Measurements from ENCODE around the gene FUCA1. TPM values are rescaled to one million over a fixed set of nuclear protein-coding genes. Genes with fewer than 3 reads are reported as not detected.
"Not testable (repeated sequence)": the region's sequence is repeated elsewhere in the genome, so short reads cannot be mapped to it uniquely, and the experiment has no call there.

Gene FUCA1
- total RNA-seq, 4 donors from 2014 or later: 30.4 to 231 (median 92.9) TPM

GRCh38 chr1:23848673-23849616 lies 19.1 kb downstream of the FUCA1 start:
- in situ Hi-C loops (cut with MboI; ENCODE audit: low pct_ligation_motif_present in 1 of 4, low pct_unique_long_range_greater_than_20kb in 1 of 4, low sequenced_read_pairs in 3 of 4): no loop called here
- intact Hi-C loops (cut with DNase I; ENCODE audit: low total_unique reads): no loop called here
- 92 to 93% methylated on average over 6 to 12 of the region's 12 CpGs for WGBS, 2 donors (ENCODE audit: low coverage in 1 of 2)

DNA sequence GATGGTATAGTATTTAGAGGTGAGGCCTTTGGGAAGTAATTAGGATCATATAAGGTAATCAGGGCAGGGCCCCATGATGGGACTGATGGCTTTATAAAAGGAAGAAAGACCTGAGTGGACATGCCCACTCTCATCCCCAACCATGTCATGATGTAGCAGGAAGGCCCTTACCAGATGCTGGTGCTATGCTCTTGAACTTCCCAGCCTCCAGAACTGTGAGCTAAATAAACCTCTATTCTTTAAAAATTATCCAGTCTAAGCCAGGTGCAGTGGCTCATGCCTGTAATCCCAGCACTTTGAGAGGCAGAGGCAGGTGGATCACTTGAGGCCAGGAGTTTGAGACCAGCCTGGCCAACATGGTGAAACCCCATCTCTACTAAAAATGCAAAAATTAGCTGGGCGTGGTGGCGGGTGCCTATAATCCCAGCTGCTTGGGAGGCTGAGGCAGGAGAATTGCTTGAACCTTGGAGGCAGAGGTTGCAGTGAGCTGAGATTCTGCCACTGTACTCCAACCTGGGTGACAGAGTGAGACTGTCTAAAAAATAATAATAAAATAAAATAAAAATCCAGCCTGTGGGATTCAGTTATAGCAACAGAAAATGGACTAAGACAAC lies 20.5 kb downstream of the FUCA1 start:
- H3K4me1 ChIP-seq; DNase-seq; H3K4me3 ChIP-seq; in situ Hi-C loops (cut with MboI; ENCODE audit: low pct_ligation_motif_present in 1 of 4, low pct_unique_long_range_greater_than_20kb in 1 of 4, low sequenced_read_pairs in 3 of 4); intact Hi-C loops (cut with DNase I; ENCODE audit: low total_unique reads); H3K27ac ChIP-seq; H3K27me3 ChIP-seq; H3K9me3 ChIP-seq: not testable (repeated sequence)
- 100% methylated on average over 2 of the region's 2 CpGs; no CpG with 5 or more reads in 1 of the 2 donors for WGBS, 2 donors (ENCODE audit: low coverage in 1 of 2)
- peaks cover 0 to 43% (median 16%) of the 10 kb centered on the region in 4 donors for H3K36me3 ChIP-seq

More at GRCh38 chr1:23848673-23849616, 19.1 kb downstream of the FUCA1 start:
- no peak for DNase-seq
- H3K27me3 ChIP-seq: no peaks in the 10 kb centered on the region
- H3K36me3 ChIP-seq: peaks cover 0 to 43% (median 16%) of the 10 kb centered on the region in 4 donors
- no peak for TF ChIP-seq POLR2A (IDR thresholded peaks at IDR 0.05)
- TF ChIP-seq CTCF (IDR thresholded peaks at IDR 0.05): no peak
- no peak for TF ChIP-seq EP300 (IDR thresholded peaks at IDR 0.05; ENCODE audit: low read depth)
- TF ChIP-seq POLR2AphosphoS5 (IDR thresholded peaks at IDR 0.05): no peak
- no peak overlapping the region for H3K4me3 ChIP-seq
- no peaks in the 10 kb centered on the region for H3K4me1 ChIP-seq
- H3K9me3 ChIP-seq: no peaks in the 10 kb centered on the region
- H3K27ac ChIP-seq: no peak overlapping the region

DNA sequence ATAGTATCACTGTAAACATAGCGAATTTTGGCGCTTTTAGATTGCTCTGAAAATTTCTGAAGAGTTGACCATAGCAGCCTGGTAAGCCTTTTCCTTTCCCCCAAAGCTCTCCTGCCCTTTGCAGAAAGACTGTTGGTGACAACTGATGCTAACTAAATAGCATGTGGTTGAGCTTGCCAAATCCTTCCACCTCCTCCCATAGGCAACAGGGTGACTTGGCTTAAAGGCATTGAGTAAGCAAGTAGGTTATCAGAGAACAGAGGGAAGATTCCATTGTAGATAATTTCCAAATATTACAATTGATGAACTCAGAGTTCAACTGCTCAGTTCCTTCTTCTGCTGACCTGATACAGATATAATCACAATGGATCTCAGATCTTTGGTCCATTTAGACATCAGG lies 22.9 kb downstream of the FUCA1 start:
- Histone ChIP-seq H3K4me3 (no peak overlapping the region), H3K27ac (no peak overlapping the region), H3K9me3 (no peaks in the 10 kb centered on the region), H3K4me1 (no peaks in the 10 kb centered on the region), H3K36me3 (peaks cover 0 to 43% (median 16%) of the 10 kb centered on the region in 4 donors), H3K27me3 (no peaks in the 10 kb centered on the region)
- intact Hi-C loops (cut with DNase I; ENCODE audit: low total_unique reads) (no loop called here), in situ Hi-C loops (cut with MboI; ENCODE audit: low pct_ligation_motif_present in 1 of 4, low pct_unique_long_range_greater_than_20kb in 1 of 4, low sequenced_read_pairs in 3 of 4) (no loop called here)
- no peak for DNase-seq
- 95 to 98% methylated on average over 2 of the region's 2 CpGs for WGBS, 2 donors (ENCODE audit: low coverage in 1 of 2)
- TF ChIP-seq POLR2AphosphoS5 (IDR thresholded peaks at IDR 0.05) (no peak), CTCF (IDR thresholded peaks at IDR 0.05) (no peak), EP300 (IDR thresholded peaks at IDR 0.05; ENCODE audit: low read depth) (no peak), POLR2A (IDR thresholded peaks at IDR 0.05) (no peak)

DNA sequence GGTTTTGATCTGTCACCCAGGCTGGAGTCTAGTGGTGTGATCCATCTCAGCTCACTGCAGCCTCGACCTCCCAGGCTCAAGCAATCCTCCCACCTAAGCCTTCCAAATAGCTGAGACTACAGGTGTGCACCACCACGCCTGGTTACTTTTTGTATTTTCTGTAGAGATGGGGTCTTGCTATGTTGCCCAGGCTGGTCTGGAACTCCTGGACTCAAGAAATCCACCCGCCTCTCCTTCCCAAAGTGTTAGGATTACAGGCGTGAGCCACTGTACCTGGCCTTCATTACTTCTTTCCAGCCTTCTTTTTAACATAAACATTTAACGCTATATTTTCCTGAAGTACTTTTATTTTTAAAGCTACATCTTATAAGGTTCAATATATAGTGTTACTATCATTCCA lies 24.4 kb downstream of the FUCA1 start:
- Histone ChIP-seq H3K36me3 (peaks cover 0 to 40% (median 15%) of the 10 kb centered on the region in 4 donors), H3K27ac (no peak overlapping the region), H3K27me3 (no peaks in the 10 kb centered on the region), H3K9me3 (no peaks in the 10 kb centered on the region), H3K4me3 (no peak overlapping the region), H3K4me1 (peaks cover 0 to 3% (median 0%) of the 10 kb centered on the region in 4 donors)
- DNase-seq: no peak
- in situ Hi-C loops (cut with MboI; ENCODE audit: low pct_ligation_motif_present in 1 of 4, low pct_unique_long_range_greater_than_20kb in 1 of 4, low sequenced_read_pairs in 3 of 4) (no loop called here), intact Hi-C loops (cut with DNase I; ENCODE audit: low total_unique reads) (no loop called here)
- 91 to 93% methylated on average over 3 to 5 of the region's 5 CpGs for WGBS, 2 donors (ENCODE audit: low coverage in 1 of 2)
- TF ChIP-seq CTCF (IDR thresholded peaks at IDR 0.05): no peak
- TF ChIP-seq POLR2A (IDR thresholded peaks at IDR 0.05): no peak
- TF ChIP-seq POLR2AphosphoS5 (IDR thresholded peaks at IDR 0.05): no peak
- no peak for TF ChIP-seq EP300 (IDR thresholded peaks at IDR 0.05; ENCODE audit: low read depth)

Measured in transverse colon (tissue), 4 donors.